ENCODE results near the gene NQO2. TPM values are rescaled to one million over a fixed set of nuclear protein-coding genes. Genes with fewer than 3 reads are reported as not detected.
A peak's percentile ranks its signal among the peaks of the same experiment; 100 is the strongest.
"Not testable (repeated sequence)": the region's sequence is repeated elsewhere in the genome, so short reads cannot be mapped to it uniquely, and the experiment has no call there.

The NQO2 gene
- total and polyA plus RNA-seq, 10 of the 15 experiments (the other 5 are each of a cell fraction or from before 2014, with no cell fraction given) = 0.55 to 2.6 (median 0.80) TPM

DNA sequence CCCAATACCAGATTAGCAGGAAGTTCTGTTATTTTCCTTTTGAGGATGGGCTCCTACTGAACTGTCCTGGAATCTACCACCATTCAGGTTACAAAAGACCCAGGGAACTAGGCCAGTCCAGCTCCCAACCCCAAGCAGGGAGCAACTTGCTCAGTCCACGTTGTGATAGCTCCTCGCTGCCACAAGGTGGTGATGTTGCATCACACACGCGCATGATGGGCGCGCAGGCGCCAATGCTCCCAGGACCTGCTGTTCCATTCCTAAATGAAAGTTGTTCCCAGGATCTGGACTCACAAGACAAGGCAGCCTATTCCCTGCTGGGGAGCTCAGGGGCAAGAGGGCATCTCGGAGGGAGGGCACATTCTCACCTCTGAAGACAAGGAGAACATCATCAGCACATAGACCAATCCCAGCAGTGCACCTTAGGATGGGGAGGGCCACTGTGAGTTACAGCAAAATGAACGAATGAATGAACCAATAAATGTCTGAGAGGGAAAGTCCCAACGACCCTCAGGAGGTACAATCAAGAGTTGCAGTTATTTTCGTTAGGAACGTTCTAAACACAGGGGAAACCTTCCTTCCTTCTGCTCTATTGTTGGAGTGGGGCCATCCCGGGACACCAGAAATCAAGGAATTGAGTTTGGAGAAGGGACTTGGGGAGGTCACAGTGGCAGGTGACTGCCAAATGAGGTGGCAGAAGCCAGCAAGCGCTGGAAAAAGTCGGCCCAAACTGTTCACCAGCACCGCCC, 1.3 kb upstream of the NQO2 start:
- H3K27ac ChIP-seq (ENCODE audit: control insufficient read depth, insufficient read depth); H3K9ac ChIP-seq (ENCODE audit: control insufficient read depth, insufficient read depth, low read length); H3K79me2 ChIP-seq (ENCODE audit: control insufficient read depth, insufficient read depth, low read length); H3K36me3 ChIP-seq (ENCODE audit: control insufficient read depth in 2 of 2, insufficient read depth in 2 of 2, low read length in 1 of 2); H4K20me1 ChIP-seq (ENCODE audit: control insufficient read depth, insufficient read depth); H3K27me3 ChIP-seq (replicated peaks in 1 of 2; ENCODE audit: control insufficient read depth in 2 of 2, insufficient read depth in 2 of 2, low read length in 1 of 2); POLR2A ChIA-PET; BruUV-seq (replicated peaks); H3K9me3 ChIP-seq (replicated peaks; ENCODE audit: control insufficient read depth, insufficient read depth, low read length); H2AFZ ChIP-seq (ENCODE audit: control insufficient read depth, low read depth, low read length); DNase-seq (ENCODE audit: low read depth, low spot score); in situ Hi-C loops (cut with MboI): not testable (repeated sequence)
- peak; percentile 100 for FAIRE-seq
- SMC1A ChIA-PET (ENCODE audit: uncharacterized antibody, unreplicated experiment) = interaction anchor here (1.2 to 1.3 kb wide), 5 partner anchors 41 to 207 kb away, joined by 3 to 5 read pairs (median 5); no protein-coding TSS in a partner anchor
- TF ChIP-seq SMC3 (IDR thresholded peaks at IDR 0.05; ENCODE audit: borderline replicate concordance, low read length) (peak; percentile 39), ZNF24 (IDR thresholded peaks at IDR 0.05) (peak; percentile 83; the same call in 1 of the 2 replicates), RAD21 (IDR thresholded peaks at IDR 0.05; ENCODE audit: insufficient read depth, low read depth, low read length) (peak; percentile 19; the same call in 1 of the 2 replicates)
- TF ChIP-seq, protein P1, sequence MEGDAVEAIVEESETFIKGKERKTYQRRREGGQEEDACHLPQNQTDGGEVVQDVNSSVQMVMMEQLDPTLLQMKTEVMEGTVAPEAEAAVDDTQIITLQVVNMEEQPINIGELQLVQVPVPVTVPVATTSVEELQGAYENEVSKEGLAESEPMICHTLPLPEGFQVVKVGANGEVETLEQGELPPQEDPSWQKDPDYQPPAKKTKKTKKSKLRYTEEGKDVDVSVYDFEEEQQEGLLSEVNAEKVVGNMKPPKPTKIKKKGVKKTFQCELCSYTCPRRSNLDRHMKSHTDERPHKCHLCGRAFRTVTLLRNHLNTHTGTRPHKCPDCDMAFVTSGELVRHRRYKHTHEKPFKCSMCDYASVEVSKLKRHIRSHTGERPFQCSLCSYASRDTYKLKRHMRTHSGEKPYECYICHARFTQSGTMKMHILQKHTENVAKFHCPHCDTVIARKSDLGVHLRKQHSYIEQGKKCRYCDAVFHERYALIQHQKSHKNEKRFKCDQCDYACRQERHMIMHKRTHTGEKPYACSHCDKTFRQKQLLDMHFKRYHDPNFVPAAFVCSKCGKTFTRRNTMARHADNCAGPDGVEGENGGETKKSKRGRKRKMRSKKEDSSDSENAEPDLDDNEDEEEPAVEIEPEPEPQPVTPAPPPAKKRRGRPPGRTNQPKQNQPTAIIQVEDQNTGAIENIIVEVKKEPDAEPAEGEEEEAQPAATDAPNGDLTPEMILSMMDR (IDR thresholded peaks at IDR 0.05 in 2 of 3, conservative IDR thresholded peaks at IDR 0.05 in 1 of 3; ENCODE audit: control insufficient read depth in 2 of 3, extremely low read depth in 1 of 3, insufficient read depth in 1 of 3, low read depth in 3 of 3, low read length in 3 of 3) = peak; percentile 21 to 40 (median 37); a peak in 3 of 6 replicates
- TF ChIP-seq, protein P2, sequence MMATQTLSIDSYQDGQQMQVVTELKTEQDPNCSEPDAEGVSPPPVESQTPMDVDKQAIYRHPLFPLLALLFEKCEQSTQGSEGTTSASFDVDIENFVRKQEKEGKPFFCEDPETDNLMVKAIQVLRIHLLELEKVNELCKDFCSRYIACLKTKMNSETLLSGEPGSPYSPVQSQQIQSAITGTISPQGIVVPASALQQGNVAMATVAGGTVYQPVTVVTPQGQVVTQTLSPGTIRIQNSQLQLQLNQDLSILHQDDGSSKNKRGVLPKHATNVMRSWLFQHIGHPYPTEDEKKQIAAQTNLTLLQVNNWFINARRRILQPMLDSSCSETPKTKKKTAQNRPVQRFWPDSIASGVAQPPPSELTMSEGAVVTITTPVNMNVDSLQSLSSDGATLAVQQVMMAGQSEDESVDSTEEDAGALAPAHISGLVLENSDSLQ (IDR thresholded peaks at IDR 0.05) = peak; percentile 95
- TF ChIP-seq, protein P3, sequence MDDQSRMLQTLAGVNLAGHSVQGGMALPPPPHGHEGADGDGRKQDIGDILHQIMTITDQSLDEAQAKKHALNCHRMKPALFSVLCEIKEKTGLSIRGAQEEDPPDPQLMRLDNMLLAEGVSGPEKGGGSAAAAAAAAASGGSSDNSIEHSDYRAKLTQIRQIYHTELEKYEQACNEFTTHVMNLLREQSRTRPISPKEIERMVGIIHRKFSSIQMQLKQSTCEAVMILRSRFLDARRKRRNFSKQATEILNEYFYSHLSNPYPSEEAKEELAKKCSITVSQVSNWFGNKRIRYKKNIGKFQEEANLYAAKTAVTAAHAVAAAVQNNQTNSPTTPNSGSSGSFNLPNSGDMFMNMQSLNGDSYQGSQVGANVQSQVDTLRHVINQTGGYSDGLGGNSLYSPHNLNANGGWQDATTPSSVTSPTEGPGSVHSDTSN (IDR thresholded peaks at IDR 0.05; ENCODE audit: insufficient replicate concordance, low read depth, low read length) = peak; percentile 60
- intact Hi-C loops (cut with micrococcal nuclease; ENCODE audit: unreplicated experiment) = loop anchor here (2.0 to 5.0 kb wide), 2 partner anchors 60 to 254 kb away; no protein-coding TSS in a partner anchor
- CTCF ChIA-PET = interaction anchor here (1.2 to 4.2 kb wide), 7 partner anchors 9 to 261 kb away, joined by 3 to 54 read pairs (median 6); partner anchors contain the start of gene PSMG4
- Histone ChIP-seq H3K4me1 (ENCODE audit: control insufficient read depth, insufficient read depth, low read length) (peaks cover 12% of the 10 kb centered on the region), H3K4me3 (peak overlapping the region; percentile 87; the same call in 1 of the 2 replicates), H3K4me2 (ENCODE audit: control insufficient read depth, insufficient read depth) (peak overlapping the region; percentile 85)
- WGBS (ENCODE audit: insufficient coverage, insufficient replicate concordance, low lambda C conversion rate, missing lambda C conversion rate) = 0% methylated on average over 9 of the region's 16 CpGs
- RAD21 ChIA-PET (ENCODE audit: unreplicated experiment) = interaction anchor here (1.2 kb wide), 1 partner anchor 8 kb away, joined by 11 read pairs; no protein-coding TSS in a partner anchor
- ATAC-seq = peak; percentile 78
